Liver (tissue), 9 donors: Measurements from ENCODE around the gene UNC13C. TPM values are rescaled to one million over a fixed set of nuclear protein-coding genes. Genes with fewer than 3 reads are reported as not detected.

Source experiments
- DNase-seq: peaks from one replicate; pipeline ENCODE4 v3.0.0-alpha.2; 2017; ENCODE audit warnings: low spot score
- H3K27ac ChIP-seq, 2 donors: one replicate each; pipeline ENCODE4 v1.7.0; 2013; ENCODE audit warnings: inconsistent platforms in 2 of 2, low read length in 2 of 2, control low read depth in 1 of 2, low read depth in 1 of 2, mild to moderate bottlenecking in 1 of 2
- H3K27me3 ChIP-seq, 4 donors: one replicate each; pipeline versions ENCODE4 v1.6.1 to v1.7.0; 2013; ENCODE audit warnings: low read length in 3 of 4, inconsistent platforms in 1 of 4, mild to moderate bottlenecking in 1 of 4, moderate library complexity in 1 of 4; ENCODE audit not compliant: control insufficient read depth in 4 of 4, insufficient read depth in 4 of 4
- H3K36me3 ChIP-seq, 4 donors: one replicate each; pipeline versions ENCODE4 v1.6.1 to v1.7.0; 2013; ENCODE audit warnings: low read length in 3 of 4, mild to moderate bottlenecking in 3 of 4, low read depth in 1 of 4, moderate library complexity in 1 of 4; ENCODE audit not compliant: control insufficient read depth in 4 of 4, insufficient read depth in 3 of 4
- H3K4me1 ChIP-seq, 4 donors: one replicate each; pipeline versions ENCODE4 v1.6.1 to v1.7.0; 2013; ENCODE audit warnings: low read length in 3 of 4, mild to moderate bottlenecking in 3 of 4, moderate library complexity in 1 of 4; ENCODE audit not compliant: control insufficient read depth in 4 of 4, insufficient read depth in 4 of 4
- H3K4me3 ChIP-seq, 3 donors: one replicate each; pipeline versions ENCODE4 v1.6.1 to v1.7.0; 2013; ENCODE audit warnings: low read length in 3 of 3, control low read depth in 1 of 3, low read depth in 1 of 3, mild to moderate bottlenecking in 1 of 3
- H3K9ac ChIP-seq, 2 donors: one replicate each; pipeline ENCODE4 v1.7.0; 2013; ENCODE audit warnings: low read length in 2 of 2, mild to moderate bottlenecking in 2 of 2, moderate library complexity in 2 of 2, control low read depth in 1 of 2, low read depth in 1 of 2
- H3K9me3 ChIP-seq, 4 donors: one replicate each; pipeline versions ENCODE4 v1.6.1 to v1.7.0; 2013; ENCODE audit warnings: low read length in 3 of 4; ENCODE audit not compliant: control insufficient read depth in 4 of 4
- CTCF ChIP-seq: fragments of 150-350 bp; IDR thresholded peaks from 2 replicates; pipeline ENCODE4 v1.5.1; 2017; ENCODE audit warnings: improper control_type of control experiment, low read depth, low read length; ENCODE audit not compliant: missing input control
- EGR1 ChIP-seq, 2 donors: IDR thresholded peaks; 2 replicates each; pipeline ENCODE4 v1.6.1; 2016 to 2018; ENCODE audit warnings: antibody characterized with exemption in 2 of 2, low read depth in 2 of 2
- FOXA1 ChIP-seq: IDR thresholded peaks from 2 replicates; pipeline ENCODE4 v1.6.1; 2016; ENCODE audit warnings: antibody characterized with exemption
- FOXA2 ChIP-seq: IDR thresholded peaks from 2 replicates; pipeline ENCODE4 v1.6.1; 2016; ENCODE audit warnings: antibody characterized with exemption
- GABPA ChIP-seq, 2 donors: IDR thresholded peaks in 1 of 2; conservative IDR thresholded peaks in 1 of 2; 2 replicates each; pipeline ENCODE4 v1.6.1; 2016; ENCODE audit warnings: antibody characterized with exemption in 2 of 2, mild to moderate bottlenecking in 1 of 2, moderate library complexity in 1 of 2
- HNF4A ChIP-seq, 2 donors: conservative IDR thresholded peaks; 2 replicates each; pipeline ENCODE4 v1.6.1; 2016; ENCODE audit warnings: antibody characterized with exemption in 2 of 2, mild to moderate bottlenecking in 2 of 2
- HNF4G ChIP-seq: IDR thresholded peaks from 2 replicates; pipeline ENCODE4 v1.6.1; 2016; ENCODE audit warnings: antibody characterized with exemption
- JUND ChIP-seq, 2 donors: IDR thresholded peaks; 2 replicates each; pipeline ENCODE4 v1.6.1; 2016; ENCODE audit warnings: antibody characterized with exemption in 2 of 2
- MAX ChIP-seq: IDR thresholded peaks from 2 replicates; pipeline ENCODE4 v1.6.1; 2016; ENCODE audit warnings: antibody characterized with exemption
- NR2F2 ChIP-seq: IDR thresholded peaks from 2 replicates; pipeline ENCODE4 v1.6.1; 2016; ENCODE audit warnings: antibody characterized with exemption
- RAD21 ChIP-seq, 2 donors: IDR thresholded peaks; 2 replicates each; pipeline ENCODE4 v1.6.1; 2016; ENCODE audit warnings: antibody characterized with exemption in 2 of 2, mild to moderate bottlenecking in 2 of 2
- RXRA ChIP-seq, 2 donors: IDR thresholded peaks; 2 replicates each; pipeline ENCODE4 v1.6.1; 2017 to 2018; ENCODE audit warnings: antibody characterized with exemption in 2 of 2, mild to moderate bottlenecking in 1 of 2
- SP1 ChIP-seq: IDR thresholded peaks from 2 replicates; pipeline ENCODE4 v1.6.1; 2018; ENCODE audit warnings: antibody characterized with exemption, mild to moderate bottlenecking
- TAF1 ChIP-seq: conservative IDR thresholded peaks from 2 replicates; pipeline ENCODE4 v1.6.1; 2016; ENCODE audit warnings: antibody characterized with exemption, mild to moderate bottlenecking
- YY1 ChIP-seq: IDR thresholded peaks from 2 replicates; pipeline ENCODE4 v1.6.1; 2016; ENCODE audit warnings: antibody characterized with exemption, mild to moderate bottlenecking
- WGBS: extraction: QIAGEN DNeasy Blood & Tissue Kit; methylation state at CpG from one replicate; pipeline ENCODE4 v1.1.7; 2013; 5-methylcytosine and 5-hydroxymethylcytosine counted together
- polyA plus RNA-seq, 2 donors: library from polyadenylated mRNA; stranded (reverse) in 1 of 2; unstranded in 1 of 2; fragments of 200-250 nt in 1 of 2; fragments of >200 nt in 1 of 2; fragmentation: Nextera tagmentation in 1 of 2; extraction: Ambion mirVana in 1 of 2; gene quantifications; one replicate each; pipeline versions ENCODE4 v1.2.1 to v1.2.3, GENCODE V29; 2013 to 2015
- total RNA-seq, 2 donors: library from RNA; depleted of rRNA; stranded (reverse); fragments of >200 nt; gene quantifications; one replicate each; pipeline ENCODE4 v1.2.3, GENCODE V29; 2014
- TF ChIP-seq, protein P1 (sequence below): IDR thresholded peaks from 2 replicates; pipeline ENCODE4 v1.6.1; 2016; ENCODE audit warnings: antibody characterized with exemption
- TF ChIP-seq, protein P2 (sequence below): IDR thresholded peaks from 2 replicates; pipeline ENCODE4 v1.6.1; 2016; ENCODE audit warnings: antibody characterized with exemption, mild to moderate bottlenecking
- donor health status: healthy.
- donor health status: healthy.
- donor health status: healthy.
- donor health status: healthy.
- donor health status: healthy.

The UNC13C gene
- total and polyA plus RNA-seq, 4 donors: 0.19 TPM; not detected in 3

- Histone ChIP-seq H3K4me1 (no peaks in the 10 kb centered on the region), H3K9ac (no peak overlapping the region), H3K36me3 (no peaks in the 10 kb centered on the region), H3K9me3 (no peaks in the 10 kb centered on the region), H3K27me3 (peaks cover 0 to 4% (median 0%) of the 10 kb centered on the region in 4 donors), H3K27ac (no peak overlapping the region), H3K4me3 (no peak overlapping the region)
- no peak for DNase-seq
- TF ChIP-seq RAD21 (IDR thresholded peaks at IDR 0.05) (no peak), NR2F2 (no peak), HNF4G (no peak), HNF4A (conservative IDR thresholded peaks at IDR 0.05) (no peak), TAF1 (no peak), GABPA (IDR thresholded peaks at IDR 0.05 in 1 of 2, conservative IDR thresholded peaks at IDR 0.05 in 1 of 2) (no peak), FOXA2 (no peak), YY1 (no peak), RXRA (IDR thresholded peaks at IDR 0.05) (no peak), FOXA1 (no peak), CTCF (no peak), EGR1 (IDR thresholded peaks at IDR 0.05; ENCODE audit: low read depth in 2 of 2) (no peak), MAX (no peak), JUND (IDR thresholded peaks at IDR 0.05) (no peak), SP1 (no peak)
- TF ChIP-seq, protein P1, sequence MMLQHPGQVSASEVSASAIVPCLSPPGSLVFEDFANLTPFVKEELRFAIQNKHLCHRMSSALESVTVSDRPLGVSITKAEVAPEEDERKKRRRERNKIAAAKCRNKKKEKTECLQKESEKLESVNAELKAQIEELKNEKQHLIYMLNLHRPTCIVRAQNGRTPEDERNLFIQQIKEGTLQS: no peak
- TF ChIP-seq, protein P2, sequence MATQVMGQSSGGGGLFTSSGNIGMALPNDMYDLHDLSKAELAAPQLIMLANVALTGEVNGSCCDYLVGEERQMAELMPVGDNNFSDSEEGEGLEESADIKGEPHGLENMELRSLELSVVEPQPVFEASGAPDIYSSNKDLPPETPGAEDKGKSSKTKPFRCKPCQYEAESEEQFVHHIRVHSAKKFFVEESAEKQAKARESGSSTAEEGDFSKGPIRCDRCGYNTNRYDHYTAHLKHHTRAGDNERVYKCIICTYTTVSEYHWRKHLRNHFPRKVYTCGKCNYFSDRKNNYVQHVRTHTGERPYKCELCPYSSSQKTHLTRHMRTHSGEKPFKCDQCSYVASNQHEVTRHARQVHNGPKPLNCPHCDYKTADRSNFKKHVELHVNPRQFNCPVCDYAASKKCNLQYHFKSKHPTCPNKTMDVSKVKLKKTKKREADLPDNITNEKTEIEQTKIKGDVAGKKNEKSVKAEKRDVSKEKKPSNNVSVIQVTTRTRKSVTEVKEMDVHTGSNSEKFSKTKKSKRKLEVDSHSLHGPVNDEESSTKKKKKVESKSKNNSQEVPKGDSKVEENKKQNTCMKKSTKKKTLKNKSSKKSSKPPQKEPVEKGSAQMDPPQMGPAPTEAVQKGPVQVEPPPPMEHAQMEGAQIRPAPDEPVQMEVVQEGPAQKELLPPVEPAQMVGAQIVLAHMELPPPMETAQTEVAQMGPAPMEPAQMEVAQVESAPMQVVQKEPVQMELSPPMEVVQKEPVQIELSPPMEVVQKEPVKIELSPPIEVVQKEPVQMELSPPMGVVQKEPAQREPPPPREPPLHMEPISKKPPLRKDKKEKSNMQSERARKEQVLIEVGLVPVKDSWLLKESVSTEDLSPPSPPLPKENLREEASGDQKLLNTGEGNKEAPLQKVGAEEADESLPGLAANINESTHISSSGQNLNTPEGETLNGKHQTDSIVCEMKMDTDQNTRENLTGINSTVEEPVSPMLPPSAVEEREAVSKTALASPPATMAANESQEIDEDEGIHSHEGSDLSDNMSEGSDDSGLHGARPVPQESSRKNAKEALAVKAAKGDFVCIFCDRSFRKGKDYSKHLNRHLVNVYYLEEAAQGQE: no peak
- WGBS: 25% methylated on average over 2 of the region's 2 CpGs
These were observed 230.5 kb downstream of the UNC13C start for GRCh38 chr15:54208786-54209185.

DNA sequence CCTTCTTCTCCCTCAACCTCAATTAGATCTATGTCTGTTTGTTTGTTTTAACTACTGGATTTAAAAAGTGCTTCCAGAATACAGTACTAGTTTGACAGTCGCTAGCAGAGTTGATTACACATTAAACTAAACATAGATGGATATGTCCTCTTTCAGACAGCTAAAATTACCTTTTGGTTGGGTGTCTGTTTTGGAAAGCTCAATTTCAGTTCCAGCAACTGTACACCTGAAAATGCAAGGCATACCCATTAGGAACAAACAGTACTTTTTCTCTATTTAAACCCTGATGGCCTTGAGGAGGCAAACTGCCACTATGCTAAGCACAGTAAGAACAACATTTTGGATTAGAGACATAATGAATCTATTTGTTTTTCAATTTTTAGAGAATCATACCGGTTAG, 234.4 kb downstream of the UNC13C start:
- H3K9ac ChIP-seq: no peak overlapping the region
- no peak overlapping the region for H3K4me3 ChIP-seq
- H3K27me3 ChIP-seq: peaks cover 0 to 4% (median 0%) of the 10 kb centered on the region in 4 donors
- no peak for DNase-seq
- no peaks in the 10 kb centered on the region for H3K36me3 ChIP-seq
- no peaks in the 10 kb centered on the region for H3K4me1 ChIP-seq
- no peak overlapping the region for H3K27ac ChIP-seq
- WGBS: 78% methylated on average over 2 of the region's 2 CpGs
- no peaks in the 10 kb centered on the region for H3K9me3 ChIP-seq
- TF ChIP-seq EGR1 (IDR thresholded peaks at IDR 0.05; ENCODE audit: low read depth in 2 of 2) (no peak), FOXA2 (no peak), YY1 (no peak), FOXA1 (no peak), NR2F2 (no peak), RAD21 (IDR thresholded peaks at IDR 0.05) (no peak), HNF4A (conservative IDR thresholded peaks at IDR 0.05) (no peak), TAF1 (no peak), SP1 (no peak), MAX (no peak), HNF4G (no peak), CTCF (no peak)
- TF ChIP-seq, protein P2: no peak
